Neural cell (in vitro differentiated cells): ENCODE measurements around the gene TLR9. TPM values are rescaled to one million over a fixed set of nuclear protein-coding genes. Genes with fewer than 3 reads are reported as not detected.

Source experiments
- H2AFZ ChIP-seq: fragments of 200-600, 300-800 bp; sonication (generic), shearing (Covaris generic); 2 replicates; pipeline ENCODE4 v1.6.0; 2014; ENCODE audit warnings: low read depth, mild to moderate bottlenecking, antibody characterized with exemption, low read length, moderate library complexity
- H3F3A ChIP-seq: fragments of 200-600 bp; shearing (Covaris generic); 2 replicates; pipeline ENCODE4 v1.6.1; 2016; ENCODE audit warnings: mild to moderate bottlenecking, moderate library complexity, mixed read lengths, antibody characterized with exemption, low read length; ENCODE audit not compliant: insufficient read depth, poor library complexity, severe bottlenecking
- H3K27ac ChIP-seq: fragments of 200-600, 300-800 bp; sonication (generic), shearing (Covaris generic); 2 replicates; pipeline ENCODE4 v1.5.1; 2014; ENCODE audit warnings: mild to moderate bottlenecking, low read length, moderate library complexity
- H3K27me3 ChIP-seq: fragments of 300-800, 200-600 bp; sonication (generic), shearing (Covaris generic); 2 replicates; pipeline ENCODE4 v1.6.0; 2014; ENCODE audit warnings: mild to moderate bottlenecking, low read depth, low read length, moderate library complexity; ENCODE audit not compliant: insufficient read depth
- H3K36me3 ChIP-seq: fragments of 300-800, 200-600 bp; sonication (generic), shearing (Covaris generic); 2 replicates; pipeline ENCODE4 v1.5.1; 2014; ENCODE audit warnings: mild to moderate bottlenecking, antibody characterized with exemption, low read length, moderate library complexity; ENCODE audit not compliant: insufficient read depth
- H3K4me2 ChIP-seq: fragments of 300-800, 200-600 bp; sonication (generic), shearing (Covaris generic); 2 replicates; pipeline ENCODE4 v1.6.0; 2014; ENCODE audit warnings: mild to moderate bottlenecking, low read length
- H3K4me3 ChIP-seq: fragments of 300-800, 200-600 bp; sonication (generic), shearing (Covaris generic); 2 replicates; pipeline ENCODE4 v1.5.1; 2014; ENCODE audit warnings: mild to moderate bottlenecking, low read length, moderate library complexity
- H3K79me2 ChIP-seq: fragments of 200-600 bp; shearing (Covaris generic); replicated peaks from 2 replicates; pipeline ENCODE4 v1.6.0; 2014; ENCODE audit warnings: mild to moderate bottlenecking, low read length, moderate library complexity; ENCODE audit not compliant: insufficient read depth
- H3K9ac ChIP-seq: fragments of 300-800, 200-600 bp; sonication (generic), shearing (Covaris generic); 2 replicates; pipeline ENCODE4 v1.6.1; 2016; ENCODE audit warnings: mild to moderate bottlenecking, low read length, mixed read lengths
- H3K9me2 ChIP-seq: fragments of 200-600 bp; shearing (Covaris generic); 2 replicates; pipeline ENCODE4 v1.6.1; 2016; ENCODE audit warnings: mild to moderate bottlenecking, low read length, mixed read lengths; ENCODE audit not compliant: insufficient read depth
- H3K9me3 ChIP-seq: fragments of 200-600, 300-800 bp; sonication (generic), shearing (Covaris generic); 2 replicates; pipeline ENCODE4 v1.6.1; 2016; ENCODE audit warnings: mild to moderate bottlenecking, mixed run types, low read length, moderate library complexity, mixed read lengths
- H4K20me1 ChIP-seq: fragments of 200-600 bp; shearing (Covaris generic); 2 replicates; pipeline ENCODE4 v1.6.1; 2016; ENCODE audit warnings: mild to moderate bottlenecking, mixed run types; ENCODE audit not compliant: insufficient read depth
- EP300 ChIP-seq: fragments of 450-650 bp; conservative IDR thresholded peaks from 2 replicates; pipeline ENCODE4 v1.6.1; 2014; ENCODE audit warnings: antibody characterized with exemption, mild to moderate bottlenecking, moderate library complexity; ENCODE audit not compliant: poor library complexity, severe bottlenecking
- EZH2 ChIP-seq: fragments of 200-600, 300-800 bp; shearing (Covaris generic), sonication (generic); IDR thresholded peaks from 2 replicates; pipeline ENCODE4 v1.6.1; 2014; ENCODE audit warnings: antibody characterized with exemption, low read length, borderline replicate concordance, mild to moderate bottlenecking; ENCODE audit not compliant: insufficient read depth, poor library complexity, severe bottlenecking
- MXI1 ChIP-seq: fragments of 450-650 bp; conservative IDR thresholded peaks from 2 replicates; pipeline ENCODE4 v1.6.1; 2014; ENCODE audit warnings: antibody characterized with exemption, mild to moderate bottlenecking; ENCODE audit not compliant: poor library complexity, severe bottlenecking
- POLR2AphosphoS5 ChIP-seq: IDR thresholded peaks from 2 replicates; pipeline ENCODE4 v1.6.1; 2012
- RAD21 ChIP-seq: fragments of 450-650 bp; conservative IDR thresholded peaks from 2 replicates; pipeline ENCODE4 v1.6.1; 2014; ENCODE audit warnings: antibody characterized with exemption, mild to moderate bottlenecking, moderate library complexity
- SMC3 ChIP-seq: fragments of 450-650 bp; conservative IDR thresholded peaks from 2 replicates; pipeline ENCODE4 v1.6.1; 2014; ENCODE audit warnings: antibody characterized with exemption, mild to moderate bottlenecking, moderate library complexity; ENCODE audit not compliant: poor library complexity
- TAF1 ChIP-seq: IDR thresholded peaks from 2 replicates; pipeline ENCODE4 v1.6.1; 2012; ENCODE audit warnings: low read depth
- polyA plus RNA-seq: library from polyadenylated mRNA; depleted of rRNA; stranded (reverse); fragments of >200 nt; gene quantifications from 2 replicates; pipeline ENCODE4 v1.2.3, GENCODE V29; 2014
- TF ChIP-seq, protein P1 (sequence below): fragments of 450-650 bp; IDR thresholded peaks from 2 replicates; pipeline ENCODE4 v1.5.1; 2014; ENCODE audit warnings: antibody characterized with exemption, mild to moderate bottlenecking, moderate library complexity; ENCODE audit not compliant: poor library complexity, severe bottlenecking
- TF ChIP-seq, protein P2 (sequence below): IDR thresholded peaks from 2 replicates; pipeline ENCODE4 v1.6.1; 2012; ENCODE audit warnings: borderline replicate concordance

Gene TLR9
- polyA plus RNA-seq, 1 donor from 2014 or later, result not detected

DNA sequence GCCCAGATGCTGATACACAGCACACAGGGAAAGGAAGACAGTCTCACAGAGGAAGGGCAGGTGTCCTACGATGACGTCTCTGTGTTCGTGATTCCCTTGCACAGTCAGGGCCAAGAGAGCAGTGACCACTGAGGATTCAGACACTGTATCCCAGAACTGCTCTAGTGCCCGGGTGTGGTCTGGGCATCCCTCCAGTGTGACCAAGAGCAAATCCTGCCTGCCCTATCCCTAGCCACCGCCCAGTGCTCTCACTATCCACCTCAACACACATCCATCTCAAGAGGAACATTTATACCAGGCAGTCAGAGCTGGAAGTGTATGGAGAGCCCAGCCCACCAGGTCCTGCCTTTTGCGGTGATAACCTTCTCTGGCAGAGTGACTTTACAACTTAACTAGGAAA lies 24.2 kb upstream of the TLR9 start:
- no peak overlapping the region for H2AFZ ChIP-seq
- no peaks in the 10 kb centered on the region for H3K36me3 ChIP-seq

DNA sequence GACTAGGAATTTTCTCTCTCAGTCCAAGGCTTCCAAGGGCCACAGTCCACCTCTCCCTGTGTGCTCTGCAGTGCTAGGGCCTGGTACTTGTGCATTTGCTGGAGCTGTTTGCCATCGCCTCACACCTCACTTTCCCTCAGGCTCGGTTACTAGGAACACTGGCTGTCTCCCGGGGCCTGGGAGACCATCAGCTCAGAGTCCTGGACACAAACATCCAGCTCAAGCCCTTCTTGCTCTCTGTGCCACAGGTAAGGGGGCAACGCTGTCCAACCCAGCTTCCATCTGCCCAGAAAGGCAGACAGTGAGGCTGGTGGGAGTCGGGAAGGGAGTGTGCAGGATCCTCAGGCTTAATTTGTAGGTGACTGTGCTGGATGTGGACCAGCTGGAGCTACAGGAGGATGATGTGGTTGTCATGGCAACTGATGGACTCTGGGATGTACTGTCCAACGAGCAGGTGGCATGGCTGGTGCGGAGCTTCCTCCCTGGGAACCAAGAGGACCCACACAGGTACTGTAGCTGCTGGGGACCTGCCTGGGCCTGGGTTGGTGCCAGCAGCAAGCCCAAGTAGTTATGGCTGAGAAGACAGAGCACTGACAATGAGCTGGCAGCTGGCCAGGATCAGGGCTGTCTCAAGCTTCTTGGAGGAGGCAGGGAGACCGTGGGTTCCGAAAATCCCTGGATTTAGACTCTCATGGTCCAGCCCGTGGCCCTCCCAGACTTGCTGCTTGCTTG lies 23.5 kb upstream of the TLR9 start:
- Histone ChIP-seq H3F3A (no peaks in the 10 kb centered on the region), H3K27ac (no peak overlapping the region), H3K9me2 (no peaks in the 10 kb centered on the region), H3K9me3 (no peaks in the 10 kb centered on the region), H3K36me3 (no peaks in the 10 kb centered on the region), H3K79me2 (no peaks in the 10 kb centered on the region), H4K20me1 (peaks cover 4% of the 10 kb centered on the region), H3K4me2 (no peak overlapping the region), H2AFZ (no peak overlapping the region), H3K4me3 (no peak overlapping the region), H3K27me3 (peaks cover 28% of the 10 kb centered on the region), H3K9ac (no peak overlapping the region)
- TF ChIP-seq, protein P1, sequence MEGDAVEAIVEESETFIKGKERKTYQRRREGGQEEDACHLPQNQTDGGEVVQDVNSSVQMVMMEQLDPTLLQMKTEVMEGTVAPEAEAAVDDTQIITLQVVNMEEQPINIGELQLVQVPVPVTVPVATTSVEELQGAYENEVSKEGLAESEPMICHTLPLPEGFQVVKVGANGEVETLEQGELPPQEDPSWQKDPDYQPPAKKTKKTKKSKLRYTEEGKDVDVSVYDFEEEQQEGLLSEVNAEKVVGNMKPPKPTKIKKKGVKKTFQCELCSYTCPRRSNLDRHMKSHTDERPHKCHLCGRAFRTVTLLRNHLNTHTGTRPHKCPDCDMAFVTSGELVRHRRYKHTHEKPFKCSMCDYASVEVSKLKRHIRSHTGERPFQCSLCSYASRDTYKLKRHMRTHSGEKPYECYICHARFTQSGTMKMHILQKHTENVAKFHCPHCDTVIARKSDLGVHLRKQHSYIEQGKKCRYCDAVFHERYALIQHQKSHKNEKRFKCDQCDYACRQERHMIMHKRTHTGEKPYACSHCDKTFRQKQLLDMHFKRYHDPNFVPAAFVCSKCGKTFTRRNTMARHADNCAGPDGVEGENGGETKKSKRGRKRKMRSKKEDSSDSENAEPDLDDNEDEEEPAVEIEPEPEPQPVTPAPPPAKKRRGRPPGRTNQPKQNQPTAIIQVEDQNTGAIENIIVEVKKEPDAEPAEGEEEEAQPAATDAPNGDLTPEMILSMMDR, result no peak
- TF ChIP-seq TAF1 (no peak), EP300 (no peak), EZH2 (no peak), MXI1 (no peak), RAD21 (no peak), SMC3 (no peak), POLR2AphosphoS5 (no peak)
- TF ChIP-seq, protein P2, sequence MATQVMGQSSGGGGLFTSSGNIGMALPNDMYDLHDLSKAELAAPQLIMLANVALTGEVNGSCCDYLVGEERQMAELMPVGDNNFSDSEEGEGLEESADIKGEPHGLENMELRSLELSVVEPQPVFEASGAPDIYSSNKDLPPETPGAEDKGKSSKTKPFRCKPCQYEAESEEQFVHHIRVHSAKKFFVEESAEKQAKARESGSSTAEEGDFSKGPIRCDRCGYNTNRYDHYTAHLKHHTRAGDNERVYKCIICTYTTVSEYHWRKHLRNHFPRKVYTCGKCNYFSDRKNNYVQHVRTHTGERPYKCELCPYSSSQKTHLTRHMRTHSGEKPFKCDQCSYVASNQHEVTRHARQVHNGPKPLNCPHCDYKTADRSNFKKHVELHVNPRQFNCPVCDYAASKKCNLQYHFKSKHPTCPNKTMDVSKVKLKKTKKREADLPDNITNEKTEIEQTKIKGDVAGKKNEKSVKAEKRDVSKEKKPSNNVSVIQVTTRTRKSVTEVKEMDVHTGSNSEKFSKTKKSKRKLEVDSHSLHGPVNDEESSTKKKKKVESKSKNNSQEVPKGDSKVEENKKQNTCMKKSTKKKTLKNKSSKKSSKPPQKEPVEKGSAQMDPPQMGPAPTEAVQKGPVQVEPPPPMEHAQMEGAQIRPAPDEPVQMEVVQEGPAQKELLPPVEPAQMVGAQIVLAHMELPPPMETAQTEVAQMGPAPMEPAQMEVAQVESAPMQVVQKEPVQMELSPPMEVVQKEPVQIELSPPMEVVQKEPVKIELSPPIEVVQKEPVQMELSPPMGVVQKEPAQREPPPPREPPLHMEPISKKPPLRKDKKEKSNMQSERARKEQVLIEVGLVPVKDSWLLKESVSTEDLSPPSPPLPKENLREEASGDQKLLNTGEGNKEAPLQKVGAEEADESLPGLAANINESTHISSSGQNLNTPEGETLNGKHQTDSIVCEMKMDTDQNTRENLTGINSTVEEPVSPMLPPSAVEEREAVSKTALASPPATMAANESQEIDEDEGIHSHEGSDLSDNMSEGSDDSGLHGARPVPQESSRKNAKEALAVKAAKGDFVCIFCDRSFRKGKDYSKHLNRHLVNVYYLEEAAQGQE, result no peak

More for the DNA sequence above, 24.2 kb upstream of the TLR9 start:
- no peaks in the 10 kb centered on the region for H3K79me2 ChIP-seq
- no peak overlapping the region for H3K9ac ChIP-seq
- H3K27ac ChIP-seq, result no peak overlapping the region
- H3F3A ChIP-seq, result no peaks in the 10 kb centered on the region
- H3K9me2 ChIP-seq, result no peaks in the 10 kb centered on the region
- H3K4me2 ChIP-seq, result no peak overlapping the region
- peaks cover 4% of the 10 kb centered on the region for H4K20me1 ChIP-seq
- H3K9me3 ChIP-seq, result no peaks in the 10 kb centered on the region
- TF ChIP-seq MXI1 (no peak), EZH2 (no peak), POLR2AphosphoS5 (no peak), EP300 (no peak), TAF1 (no peak), RAD21 (no peak), SMC3 (no peak)
- TF ChIP-seq, protein P1, result no peak
- TF ChIP-seq, protein P2, result no peak
- no peak overlapping the region for H3K4me3 ChIP-seq
- peaks cover 21% of the 10 kb centered on the region for H3K27me3 ChIP-seq
